Breast epithelium (tissue), 3 donors: Measurements from ENCODE around the gene MACROD2.

Experiments used
- CTCF ChIP-seq, 3 donors: fragments of 450-650 bp; IDR thresholded peaks; one replicate each; pipeline ENCODE4 v1.5.1; 2016 to 2017; ENCODE audit warnings: antibody characterized with exemption in 3 of 3, mild to moderate bottlenecking in 3 of 3, moderate library complexity in 3 of 3
- POLR2AphosphoS5 ChIP-seq, 3 donors: sonication (generic); formaldehyde crosslinking; IDR thresholded peaks; one replicate each; pipeline ENCODE4 v1.6.1; 2017; ENCODE audit warnings: antibody characterized with exemption in 3 of 3

- TF ChIP-seq CTCF (IDR thresholded peaks at IDR 0.05) = no peak
- no peak for TF ChIP-seq POLR2AphosphoS5 (IDR thresholded peaks at IDR 0.05)
Measured at GRCh38 chr20:14333721-14334120, 338.4 kb downstream of the MACROD2 start.
